ENCODE data around the gene TRIM47.
A peak's percentile ranks its signal among the peaks of the same experiment; 100 is the strongest.

The TRIM47 gene

DNA sequence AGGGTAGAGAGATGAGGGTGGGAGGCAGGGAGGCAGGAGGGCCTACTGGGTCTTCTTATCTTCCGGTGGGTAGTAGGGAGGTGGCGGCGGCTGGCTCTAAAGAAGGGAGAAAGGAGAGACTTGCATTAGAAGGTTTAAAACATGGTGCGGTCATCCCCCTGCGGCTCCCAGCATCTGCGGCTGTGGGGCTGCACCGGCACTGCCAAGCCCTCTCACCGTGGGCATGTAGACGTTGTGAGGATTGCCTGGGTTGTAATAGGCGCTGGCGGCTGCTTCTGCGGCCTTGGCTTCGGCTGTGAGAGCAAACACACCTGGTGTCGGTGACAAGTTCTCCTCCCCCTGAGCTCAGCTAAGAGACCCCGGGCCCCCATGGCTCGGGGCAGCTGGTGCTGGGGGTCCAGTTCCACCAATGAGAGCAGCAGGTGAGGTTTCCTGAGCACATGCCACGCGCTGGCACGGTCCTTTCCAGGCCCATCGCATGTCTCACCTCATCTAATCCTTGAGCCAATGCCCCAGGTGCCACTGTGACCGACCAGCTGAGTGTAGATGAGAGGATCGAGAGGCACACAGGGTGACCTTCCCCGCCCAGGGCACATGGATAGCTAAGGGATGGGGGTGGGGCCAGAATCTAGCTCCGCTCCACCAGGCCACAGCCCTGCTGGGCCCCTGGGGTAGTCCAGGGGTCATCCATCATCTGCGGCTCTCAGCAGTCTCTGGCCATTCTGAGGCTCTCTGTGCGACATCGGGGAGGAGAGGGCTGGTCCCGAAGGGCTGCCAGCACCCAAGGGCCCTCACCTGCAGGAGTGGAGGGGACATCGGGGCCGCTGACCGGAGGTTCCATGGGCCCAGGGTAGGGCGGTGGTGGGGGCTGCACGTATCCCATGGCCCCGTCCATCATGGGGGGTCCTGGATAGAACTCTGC, 31.4 kb downstream of the TRIM47 start:
- no peak for DNase-seq (ENCODE audit: low read depth)

DNA sequence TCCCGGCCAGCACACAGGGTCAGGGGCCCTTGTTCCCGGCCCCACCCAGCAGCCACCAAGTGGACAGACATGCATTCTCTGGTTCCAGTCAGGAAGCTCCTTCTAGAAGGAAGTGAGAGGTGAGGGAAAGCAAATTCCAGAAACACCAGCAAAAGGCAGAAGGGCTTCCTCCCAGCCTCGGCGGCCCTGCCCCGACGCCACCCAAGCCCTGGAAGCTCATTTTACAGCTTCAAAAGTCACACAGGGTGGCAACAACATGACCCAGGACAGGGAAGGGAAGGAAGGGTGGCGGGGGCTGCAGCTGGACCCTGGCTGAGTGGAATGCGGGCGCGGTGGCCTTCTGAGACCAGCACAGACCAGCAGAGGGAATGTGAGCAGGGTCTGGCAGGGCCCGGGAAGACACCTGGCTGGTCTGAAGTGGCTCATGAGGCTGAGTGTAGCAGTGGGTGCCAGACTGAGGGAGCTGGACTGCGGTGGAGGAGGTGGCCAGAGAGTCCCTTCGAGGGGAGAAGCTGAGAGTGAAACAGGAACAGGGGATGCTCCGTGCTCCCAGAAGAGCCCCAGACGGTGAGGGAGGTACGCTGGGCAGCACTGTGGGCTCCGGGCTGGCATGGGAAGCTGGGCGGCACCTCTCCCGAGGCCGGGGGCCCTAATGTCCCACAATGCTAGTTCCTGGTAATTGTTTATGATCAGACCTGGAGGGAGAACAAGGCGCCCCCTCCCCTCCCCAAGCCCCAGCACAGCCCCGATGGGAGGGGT, 32.3 kb downstream of the TRIM47 start:
- DNase-seq (ENCODE audit: low read depth) = no peak

DNA sequence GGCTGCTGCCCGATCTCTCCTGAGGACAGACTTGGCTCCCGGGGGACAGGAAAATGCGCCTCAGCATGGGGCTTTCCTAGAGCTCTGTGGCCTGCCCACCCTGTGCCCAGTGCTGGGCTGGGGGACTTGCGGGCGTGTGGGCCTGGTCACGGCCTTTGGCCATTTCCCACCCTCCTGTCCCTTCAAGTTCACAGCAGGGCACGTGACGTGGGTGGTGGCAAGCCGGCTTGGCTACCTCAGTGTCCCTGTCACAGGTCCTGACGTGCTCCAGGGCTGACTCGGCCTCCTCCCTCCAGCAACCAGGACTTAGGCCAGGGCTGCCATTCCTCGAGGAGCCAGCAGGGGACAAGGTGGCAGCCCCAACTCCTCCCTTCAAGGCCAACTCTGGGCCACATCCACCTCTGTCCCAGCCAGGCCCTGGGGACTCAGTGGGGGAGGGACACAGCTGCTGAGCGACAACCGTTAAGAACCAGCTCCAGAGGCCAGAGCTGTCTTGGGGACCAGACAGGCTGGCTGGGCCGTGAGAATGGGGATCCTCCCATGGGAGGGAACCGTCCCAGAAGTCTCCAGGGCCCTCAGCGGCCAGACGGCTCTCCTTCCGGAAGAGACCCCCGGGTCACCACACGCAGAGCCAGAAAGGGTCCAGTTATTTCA, 33.2 kb downstream of the TRIM47 start:
- DNase-seq (ENCODE audit: low read depth) = peak; percentile 60

DNA sequence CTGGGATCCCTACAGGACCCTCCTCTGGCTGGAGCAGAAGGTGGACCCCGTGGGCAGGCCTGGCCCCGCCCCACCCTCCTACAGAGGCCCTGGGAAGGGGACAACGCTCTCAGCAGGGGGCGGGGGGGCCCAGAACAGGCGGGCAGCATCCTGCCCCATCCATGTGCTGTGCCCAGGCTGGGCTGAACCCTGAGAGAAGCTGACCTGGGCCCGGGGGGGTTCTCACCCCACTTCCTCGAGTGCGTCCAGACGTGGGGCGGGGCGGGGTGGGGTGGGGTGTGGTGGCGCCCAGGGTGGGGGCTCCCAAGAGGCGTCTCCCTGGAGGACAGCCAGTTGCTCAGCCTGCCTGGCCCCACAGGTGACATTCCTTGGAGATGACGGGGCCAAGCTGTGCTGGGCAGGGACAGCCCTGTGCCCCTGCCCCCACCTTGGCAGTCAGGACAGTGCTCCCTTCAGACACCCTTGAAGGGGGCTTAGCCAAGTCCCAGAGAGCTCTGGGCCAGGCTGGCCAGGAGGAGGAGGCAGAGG, 33.8 kb downstream of the TRIM47 start:
- peak; percentile 16 for DNase-seq (ENCODE audit: low read depth)

DNA sequence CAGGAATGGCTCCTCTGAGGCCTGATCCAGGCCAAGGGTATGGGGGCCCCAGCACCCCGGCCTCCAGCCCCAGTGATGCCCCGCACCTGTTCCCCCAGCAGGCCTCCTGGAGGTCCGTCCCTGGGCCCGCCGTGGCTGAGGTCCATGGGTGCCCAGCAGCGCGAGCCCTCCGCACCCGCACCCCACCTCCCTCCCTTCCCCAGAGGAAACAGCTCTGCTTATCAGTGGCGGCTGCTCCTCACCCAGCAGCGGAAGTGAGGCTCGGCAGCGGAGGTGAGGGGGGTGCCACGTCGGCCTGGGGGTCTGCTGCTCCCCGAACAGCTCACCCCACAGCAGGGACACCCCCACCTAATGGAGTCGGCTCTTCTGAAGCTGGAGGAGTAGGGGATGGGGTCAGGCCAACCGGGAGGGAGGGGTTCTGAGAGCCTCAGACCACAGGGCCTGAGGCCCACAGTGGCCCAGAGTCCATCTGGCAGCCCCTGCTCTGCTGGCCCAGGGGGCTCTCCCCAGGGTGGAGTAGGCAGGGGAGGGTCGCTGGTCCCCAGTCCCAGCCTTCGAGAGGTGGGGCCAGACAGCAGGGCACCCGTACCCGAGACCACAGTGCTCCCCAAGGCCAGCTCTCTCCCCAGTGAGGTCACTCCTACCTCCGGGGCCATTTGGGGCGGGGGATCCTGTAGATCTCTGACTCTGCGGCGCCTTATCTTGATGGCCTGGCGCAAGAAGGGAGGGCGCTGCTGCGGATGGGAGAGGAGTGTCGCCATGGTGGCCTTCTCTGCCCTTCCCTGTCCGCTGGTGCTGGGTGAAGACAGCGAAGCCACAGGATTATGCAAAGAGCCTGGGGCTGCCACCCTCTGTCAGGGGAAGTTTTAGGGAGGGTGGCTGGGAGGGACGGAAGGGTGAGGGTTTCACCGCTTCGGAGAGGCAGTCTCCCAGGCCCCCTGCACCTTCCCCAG, 34.5 kb downstream of the TRIM47 start, which contains the start of gene UNC13D:
TSS of gene UNC13D (minus strand) at position 828 of the 953 bp plus-strand sequence. CDS start at position 761, 67 bp downstream.
- DNase-seq (ENCODE audit: low read depth) = peak; percentile 50

DNA sequence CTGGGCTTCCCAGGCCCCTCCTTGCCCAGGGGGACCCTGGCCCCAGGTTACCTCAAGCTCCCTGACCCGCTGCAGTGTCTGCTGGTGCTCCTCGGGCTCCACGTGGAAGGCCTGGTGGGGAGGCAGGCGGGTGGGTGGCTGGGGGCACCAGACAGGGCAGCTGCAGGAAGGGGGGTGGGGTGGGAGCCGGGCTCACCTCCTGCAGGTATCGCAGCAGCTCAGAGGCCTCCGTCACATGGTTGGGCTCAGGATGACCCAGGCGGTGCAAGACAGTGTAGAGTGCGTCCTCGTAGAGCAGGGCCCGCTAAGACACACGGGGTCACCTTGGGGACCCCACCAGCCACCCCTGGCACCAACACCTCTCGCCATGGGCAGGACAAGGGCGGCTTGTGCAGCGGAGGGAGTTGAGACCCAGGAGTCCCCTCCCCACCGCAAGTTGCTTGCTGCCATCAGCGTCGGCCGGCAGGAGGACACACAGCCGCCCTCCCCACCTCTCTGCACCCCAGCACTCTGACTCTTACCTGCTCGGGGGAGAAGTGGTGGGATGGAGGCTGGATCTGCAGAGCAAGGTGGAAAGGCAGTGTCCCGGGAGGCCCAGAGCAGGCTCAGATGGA, 35.3 kb downstream of the TRIM47 start:
- peak; percentile 12 for DNase-seq (ENCODE audit: low read depth)

DNA sequence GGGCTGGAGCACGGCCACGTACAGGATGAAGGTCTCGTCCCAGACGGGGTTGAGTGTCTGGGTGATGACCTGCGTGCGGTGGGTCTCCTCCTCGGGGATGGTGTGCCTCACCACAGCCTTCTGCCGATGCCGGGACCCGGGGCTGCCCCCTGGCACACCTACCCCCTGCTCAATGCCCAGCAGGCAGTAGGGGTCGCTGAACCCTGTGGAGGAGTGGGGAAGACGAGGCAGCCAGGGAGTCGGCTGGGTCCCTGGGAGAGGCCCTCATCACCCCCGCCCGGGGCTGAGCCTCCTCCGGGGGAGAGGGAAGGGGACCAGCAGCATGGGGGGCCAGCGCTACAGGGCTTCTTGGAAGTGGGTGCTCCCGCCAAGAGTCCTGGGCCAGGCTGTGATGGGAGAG, 36.0 kb downstream of the TRIM47 start:
- no peak for DNase-seq (ENCODE audit: low read depth)

DNA sequence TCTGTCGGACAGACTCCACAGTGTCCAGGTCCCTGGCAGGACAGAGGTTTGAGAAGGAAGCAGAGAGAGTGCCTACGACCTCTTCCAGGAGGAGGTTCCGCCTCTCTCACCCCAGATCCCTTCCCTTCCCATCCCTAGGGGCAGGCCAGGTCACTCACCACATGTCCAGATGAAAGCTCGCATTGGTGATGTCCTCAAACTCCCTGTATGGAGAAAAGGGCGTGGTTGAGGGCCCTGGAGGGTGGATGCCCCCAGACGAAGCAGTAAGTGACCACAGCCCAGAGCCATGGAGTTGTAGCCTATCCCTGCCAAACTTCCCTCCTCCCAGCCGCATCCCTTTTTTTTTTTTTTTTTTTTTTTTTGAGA, 37.6 kb downstream of the TRIM47 start:
- no peak for DNase-seq (ENCODE audit: low read depth)

DNA sequence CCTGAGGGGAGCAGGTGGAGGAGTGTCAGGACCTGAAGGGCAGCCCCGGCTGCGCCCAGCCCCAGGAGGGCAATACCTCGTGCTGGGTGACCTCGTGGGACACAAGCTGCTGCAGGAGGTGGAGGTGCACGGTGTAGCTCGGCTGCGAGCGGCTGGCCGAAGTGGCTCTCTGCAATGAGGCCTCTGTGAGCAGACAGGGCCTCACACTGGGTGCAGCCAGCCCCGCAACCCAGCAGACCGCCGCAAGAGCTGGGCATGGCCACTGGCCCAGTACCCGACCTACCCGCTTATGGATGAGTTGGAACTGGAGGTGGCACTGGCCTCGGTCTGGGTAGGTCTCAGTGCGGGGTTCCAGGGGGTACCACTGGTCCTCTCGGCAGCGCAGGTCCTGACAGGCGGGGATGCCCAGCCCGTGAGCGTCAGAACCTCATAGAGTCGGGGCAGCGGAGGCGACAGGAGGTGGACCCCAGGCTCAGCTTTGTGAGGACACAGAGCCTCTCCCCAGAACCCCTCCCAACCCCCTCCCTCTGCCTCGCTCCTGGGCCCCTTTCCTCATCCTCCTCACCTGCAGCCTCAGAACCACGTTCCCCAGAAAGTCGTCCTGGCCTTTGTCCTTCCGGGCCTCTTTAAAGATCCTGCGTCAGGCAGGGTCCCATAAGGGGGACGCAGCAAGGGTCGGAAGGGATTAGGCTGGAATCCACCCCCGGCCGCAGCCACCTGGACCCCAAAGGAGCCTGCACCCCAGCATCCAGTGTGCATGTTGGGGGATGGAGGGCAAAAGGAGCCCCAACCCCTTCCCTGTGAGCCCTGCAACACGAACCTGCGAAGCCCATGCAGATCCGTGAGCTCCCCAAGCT, 38.2 kb downstream of the TRIM47 start:
- no peak for DNase-seq (ENCODE audit: low read depth)

DNA sequence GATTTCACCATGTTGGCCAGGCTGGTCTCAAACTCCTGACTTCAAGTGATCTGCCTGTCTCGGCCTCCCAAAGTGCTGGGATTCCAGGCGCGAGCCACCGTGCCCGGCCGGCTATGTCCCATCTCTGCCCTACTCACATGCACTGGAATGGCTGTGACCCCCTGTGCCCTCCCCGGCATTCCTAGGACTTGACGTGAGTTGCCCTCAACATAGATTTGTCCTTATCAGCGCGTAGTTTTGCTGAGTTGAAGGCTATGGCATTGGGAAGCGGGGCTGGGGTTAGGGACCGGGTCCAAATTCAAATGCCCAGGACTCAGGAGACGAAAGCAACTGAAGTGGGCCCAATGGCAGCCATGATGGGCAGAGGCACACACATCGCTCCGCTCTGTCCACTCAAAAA, 40.0 kb downstream of the TRIM47 start:
- DNase-seq (ENCODE audit: low read depth) = no peak

DNA sequence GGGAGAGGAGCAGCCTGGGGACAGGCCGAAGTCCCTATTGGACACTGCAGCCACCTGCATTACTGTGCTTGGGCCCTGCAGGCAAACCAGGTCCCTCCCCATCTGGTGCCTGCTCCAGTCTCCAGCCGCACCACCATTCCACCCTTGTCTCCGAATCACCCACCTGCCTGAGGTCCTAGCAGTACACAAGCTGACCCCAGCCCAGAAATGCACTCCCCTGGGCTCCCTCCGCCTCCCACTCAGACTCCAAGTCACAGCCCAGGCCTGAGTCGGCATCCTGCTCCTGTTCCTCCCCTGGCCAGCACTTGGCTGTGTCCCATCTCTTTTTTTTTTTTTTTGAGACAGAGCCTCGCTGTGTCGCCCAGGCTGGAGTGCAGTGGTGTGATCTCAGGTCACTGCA, 40.5 kb downstream of the TRIM47 start:
- DNase-seq (ENCODE audit: low read depth) = no peak

DNA sequence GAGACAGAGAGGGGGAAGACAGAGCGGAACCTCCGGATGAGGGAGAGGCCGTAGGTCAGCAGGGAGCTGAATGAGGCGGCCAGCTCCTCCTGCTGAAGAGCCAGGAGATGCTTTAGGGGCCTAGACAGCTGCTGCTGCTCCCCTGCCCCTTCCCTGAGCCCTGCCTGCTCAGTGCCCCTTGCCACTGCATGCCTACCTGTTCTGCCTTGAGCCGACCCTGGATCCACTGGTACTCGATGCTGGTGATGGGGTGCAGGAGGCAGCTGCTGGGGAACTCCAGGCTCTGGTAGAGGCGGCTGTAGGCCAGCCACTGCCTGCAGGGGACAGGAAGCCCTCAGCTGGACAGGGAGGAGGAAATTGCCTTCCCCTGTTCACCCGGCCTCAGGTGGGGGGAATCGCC, 41.8 kb downstream of the TRIM47 start:
- no peak for DNase-seq (ENCODE audit: low read depth)

DNA sequence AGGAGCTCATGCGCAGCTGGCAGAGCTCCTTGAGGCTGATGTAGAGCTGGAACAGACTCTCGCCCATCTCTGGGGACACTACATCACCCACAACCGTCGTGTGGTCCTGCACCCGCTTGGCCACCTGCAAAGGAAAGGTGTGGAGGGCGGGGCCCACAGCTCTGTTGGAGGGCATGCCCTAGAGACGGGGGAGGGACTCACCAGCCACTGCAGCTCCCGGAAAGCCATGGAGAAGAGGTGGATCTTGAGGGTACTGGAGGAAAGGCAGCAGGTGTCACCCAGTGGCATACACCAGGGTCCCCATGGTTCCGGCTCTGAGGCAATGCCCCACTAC, 42.8 kb downstream of the TRIM47 start:
- DNase-seq (ENCODE audit: low read depth) = no peak

DNA sequence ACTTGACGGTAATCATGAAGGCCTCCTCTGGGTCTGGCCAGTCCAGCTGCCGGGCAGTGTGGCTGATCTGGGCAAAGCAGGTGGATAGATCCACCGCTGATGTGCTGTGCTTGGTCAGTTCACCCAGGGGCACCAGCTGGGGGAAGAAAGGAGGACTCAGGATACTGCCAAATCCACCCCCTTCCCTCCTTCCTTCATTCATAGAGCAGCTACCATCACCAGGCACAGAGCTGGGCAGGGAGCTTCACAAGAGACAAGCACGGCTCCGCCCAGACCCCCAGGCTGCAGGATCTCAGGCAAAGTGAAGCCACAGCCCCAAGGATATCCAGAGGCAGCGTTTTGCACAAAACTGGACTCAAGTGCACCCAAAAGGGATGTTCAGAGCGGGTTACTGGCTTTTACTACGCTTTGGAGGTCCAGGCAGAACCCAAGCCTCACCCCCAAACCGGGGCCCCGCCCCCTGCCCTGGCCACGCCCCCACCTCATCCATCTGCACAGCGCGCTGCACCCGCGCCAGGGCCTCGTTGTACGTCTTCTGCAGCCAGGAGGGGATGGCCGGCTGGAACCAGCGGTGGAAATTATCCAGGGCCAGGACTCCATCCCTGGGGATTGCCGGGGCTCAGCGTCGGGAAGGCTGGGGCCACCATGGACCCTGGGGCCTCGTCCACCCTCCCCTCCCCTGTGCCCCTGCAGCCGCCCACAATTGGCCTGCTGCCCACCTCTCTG, 43.3 kb downstream of the TRIM47 start:
- no peak for DNase-seq (ENCODE audit: low read depth)

DNA sequence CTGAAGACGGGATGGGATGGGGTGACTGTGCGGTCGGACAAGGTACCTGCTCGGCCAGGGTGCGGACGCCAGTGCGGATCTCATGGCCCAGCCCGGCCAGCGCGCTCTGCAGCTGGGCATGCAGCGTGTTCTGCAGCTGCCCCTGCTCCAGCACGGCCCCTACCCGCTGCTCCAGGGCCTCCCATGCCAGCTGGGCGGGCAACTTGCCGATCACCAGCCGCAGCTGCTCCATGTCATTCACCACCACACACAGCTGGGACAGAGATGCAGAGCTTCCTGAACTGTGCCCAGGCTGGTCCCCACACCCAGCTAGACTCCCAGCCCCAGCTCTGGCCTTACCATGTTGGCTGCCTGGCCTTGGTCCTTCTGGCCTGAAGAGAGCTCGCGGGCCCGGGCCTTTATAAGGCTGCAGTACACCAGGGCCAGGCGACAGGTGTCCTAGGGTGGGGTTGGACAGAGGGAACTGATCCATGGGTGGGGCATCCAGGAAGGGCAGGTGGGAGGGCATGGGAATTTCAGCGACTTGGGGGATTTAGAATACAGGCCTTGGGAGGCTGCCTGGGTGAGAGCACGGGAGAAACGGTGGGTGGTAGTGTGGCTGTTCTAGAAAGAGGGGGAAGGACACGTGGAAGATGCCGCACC, 44.0 kb downstream of the TRIM47 start:
- DNase-seq (ENCODE audit: low read depth) = no peak

DNA sequence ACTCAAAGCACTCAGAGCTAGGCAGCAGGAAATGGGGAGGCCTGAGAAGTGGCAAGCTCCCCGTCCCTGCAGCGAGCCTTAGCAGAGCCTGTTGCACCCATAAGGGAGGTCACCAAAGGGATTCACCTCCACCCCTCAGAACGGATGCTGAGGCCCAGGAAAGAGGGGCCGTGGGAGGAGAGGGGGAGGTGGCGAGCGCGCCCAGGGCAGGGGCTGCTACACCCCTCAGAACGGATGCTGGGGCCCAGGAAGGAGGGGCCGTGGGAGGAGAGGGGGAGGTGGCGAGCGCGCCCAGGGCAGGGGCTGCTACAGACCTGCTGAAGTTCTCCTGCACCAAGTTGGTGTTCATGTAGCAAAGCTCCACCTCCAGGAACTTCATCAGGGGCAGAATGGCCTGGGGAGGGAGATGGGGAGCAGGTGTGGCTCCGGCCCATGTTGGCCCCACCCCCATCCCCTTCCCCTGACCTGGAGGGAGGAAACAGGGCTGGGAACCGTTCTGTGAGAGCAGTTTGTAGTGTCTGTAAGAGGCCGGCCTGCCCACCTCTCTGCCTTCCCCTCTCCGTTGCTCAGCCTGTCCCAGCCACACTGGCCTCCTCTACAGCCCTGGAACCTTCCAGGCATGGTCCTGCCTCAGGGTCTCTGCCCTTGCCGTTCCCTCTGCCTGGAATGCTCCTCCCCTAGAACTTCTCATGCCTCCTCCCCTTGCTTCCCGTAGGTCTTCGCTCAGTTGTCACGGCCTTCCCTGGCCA, 45.6 kb downstream of the TRIM47 start:
- no peak for DNase-seq (ENCODE audit: low read depth)

DNA sequence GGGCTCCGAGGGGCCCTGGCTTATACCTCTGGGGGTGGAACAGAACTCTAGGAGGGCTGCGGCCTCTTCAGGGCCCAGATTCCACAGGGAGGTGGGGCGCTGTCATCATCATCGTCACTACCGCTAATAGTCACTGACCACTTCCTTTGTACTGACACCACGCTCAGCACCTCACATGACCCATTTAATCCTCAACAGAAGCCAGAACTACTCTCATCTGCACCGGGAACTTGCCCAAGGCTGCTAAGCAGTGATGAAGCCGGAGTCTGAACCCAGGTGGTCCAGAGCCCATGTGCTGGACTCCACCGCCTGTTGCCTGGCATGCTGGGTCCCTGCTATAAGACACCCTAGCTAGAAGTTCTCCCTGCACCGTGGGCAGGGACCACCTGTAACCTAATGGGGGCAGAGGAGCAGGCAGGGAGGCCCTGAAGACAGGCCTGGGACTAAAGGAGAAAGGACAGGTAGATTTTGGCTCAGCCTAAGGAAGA, 46.2 kb downstream of the TRIM47 start:
- DNase-seq (ENCODE audit: low read depth) = peak; percentile 36

DNA sequence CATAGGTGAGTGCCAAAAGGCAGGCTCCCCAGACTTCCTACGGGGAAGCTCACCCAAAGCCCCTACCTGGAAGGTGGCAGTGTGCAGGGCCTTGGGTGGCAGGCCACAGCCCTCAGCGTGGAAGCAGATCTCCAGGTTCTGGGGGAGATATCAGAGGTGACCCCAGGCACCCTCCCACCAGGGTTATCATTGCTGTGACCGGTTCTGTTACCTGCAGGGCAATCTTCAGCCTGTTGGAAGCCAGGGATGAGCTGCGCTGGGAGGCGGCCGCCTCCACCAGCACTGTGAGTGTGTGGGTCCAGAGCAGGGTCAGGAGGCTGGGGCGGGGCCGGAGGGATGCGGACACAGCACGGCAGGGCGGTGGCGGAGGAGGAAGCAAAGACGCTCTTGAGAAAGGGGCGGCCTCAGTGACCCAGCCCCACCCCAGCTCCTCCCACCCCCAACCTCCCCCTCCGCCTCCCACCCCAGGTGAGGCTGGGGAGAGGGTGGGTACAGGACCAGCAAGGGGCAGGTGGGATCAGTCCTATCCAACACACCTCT, 47.3 kb downstream of the TRIM47 start:
- DNase-seq (ENCODE audit: low read depth) = no peak
